GM12878 (cell line): ENCODE measurements around the gene ARHGAP30. TPM values are rescaled to one million over a fixed set of nuclear protein-coding genes. Genes with fewer than 3 reads are reported as not detected.

Source experiments
- ASH2L ChIP-seq: fragments of 300-600, 200-600 bp; sonication (generic); IDR thresholded peaks from 2 replicates; pipeline ENCODE4 v1.6.1; 2017; ENCODE audit warnings: low read depth, mild to moderate bottlenecking, borderline replicate concordance
- ATF2 ChIP-seq: IDR thresholded peaks from 2 replicates; pipeline ENCODE4 v1.6.1; 2012; ENCODE audit warnings: low read length, inconsistent platforms
- CBX3 ChIP-seq: fragments of 200-600 bp; sonication (generic); IDR thresholded peaks from 2 replicates; pipeline ENCODE4 v1.6.1; 2016; ENCODE audit warnings: low read depth, borderline replicate concordance
- CHD4 ChIP-seq: fragments of 200-600 bp; sonication (generic); IDR thresholded peaks from 2 replicates; pipeline ENCODE4 v1.6.1; 2016; ENCODE audit warnings: mild to moderate bottlenecking
- E2F8 ChIP-seq: fragments of 450-650 bp; IDR thresholded peaks from 2 replicates; pipeline ENCODE4 v1.6.1; 2018; ENCODE audit warnings: mild to moderate bottlenecking, low read depth, moderate library complexity; ENCODE audit not compliant: partially characterized antibody
- FOXK2 ChIP-seq: fragments of 450-650 bp; IDR thresholded peaks from 2 replicates; pipeline ENCODE4 v1.6.1; 2017; ENCODE audit warnings: mild to moderate bottlenecking, moderate library complexity
- HCFC1 ChIP-seq: fragments of 150-350 bp; IDR thresholded peaks from 2 replicates; pipeline ENCODE4 v1.6.1; 2014; ENCODE audit warnings: low read length
- NFYA ChIP-seq: IDR thresholded peaks from 2 replicates; pipeline ENCODE4 v1.6.1; 2011; ENCODE audit warnings: low read depth, mild to moderate bottlenecking, low read length, improper control_type of control experiment, borderline replicate concordance
- PKNOX1 ChIP-seq: fragments of 450-650 bp; IDR thresholded peaks from 2 replicates; pipeline ENCODE4 v1.6.1; 2016; ENCODE audit warnings: mild to moderate bottlenecking
- RAD21 ChIP-seq: IDR thresholded peaks from 2 replicates; pipeline ENCODE4 v1.6.1; 2011; ENCODE audit warnings: mild to moderate bottlenecking, low read depth, low read length, moderate library complexity; ENCODE audit not compliant: insufficient read depth
- RAD51 ChIP-seq: fragments of 450-650 bp; IDR thresholded peaks from 2 replicates; pipeline ENCODE4 v1.6.1; 2016; ENCODE audit warnings: moderate library complexity, mild to moderate bottlenecking, inconsistent platforms
- RELB ChIP-seq: fragments of 450-650 bp; IDR thresholded peaks from 2 replicates; pipeline ENCODE4 v1.6.1; 2017; ENCODE audit warnings: low read depth, mild to moderate bottlenecking, moderate library complexity
- TARDBP ChIP-seq: IDR thresholded peaks from 2 replicates; pipeline ENCODE4 v1.6.1; 2016; ENCODE audit warnings: borderline replicate concordance
- WRNIP1 ChIP-seq: IDR thresholded peaks from 2 replicates; pipeline ENCODE4 v1.6.1; 2011; ENCODE audit warnings: low read depth, low read length, improper control_type of control experiment, borderline replicate concordance
- ZBTB40 ChIP-seq: fragments of 450-650 bp; IDR thresholded peaks from 2 replicates; pipeline ENCODE4 v1.6.1; 2016; ENCODE audit warnings: mild to moderate bottlenecking, moderate library complexity, borderline replicate concordance
- ZNF217 ChIP-seq: fragments of 450-650 bp; IDR thresholded peaks from 2 replicates; pipeline ENCODE4 v1.6.1; 2017; ENCODE audit warnings: antibody characterized with exemption, mild to moderate bottlenecking
- ZNF384 ChIP-seq: IDR thresholded peaks from 2 replicates; pipeline ENCODE4 v1.6.1; 2012; ENCODE audit warnings: low read depth, mild to moderate bottlenecking, low read length, improper control_type of control experiment, borderline replicate concordance
- ZZZ3 ChIP-seq: IDR thresholded peaks from 2 replicates; pipeline ENCODE4 v1.6.1; 2011; ENCODE audit warnings: low read depth; ENCODE audit not compliant: control insufficient read depth, insufficient read length
- polyA plus RNA-seq, 11 experiments: library from polyadenylated mRNA; depleted of rRNA in 4 of 11; unstranded in 6 of 11; stranded (reverse) in 5 of 11; fragments of >200 nt; fragmentation: Nextera tagmentation in 4 of 11; fragmentation: Illumina TruSeq in 1 of 11; extraction: Ambion mirVana in 4 of 11; extraction: Trizol in 1 of 11; gene quantifications; 1 replicate in 1 of 11; 2 replicates in 10 of 11; pipeline versions ENCODE4 v1.2.1 to v1.2.3, GENCODE V29; 2011 to 2016; ENCODE audit warnings: inconsistent platforms in 2 of 11, missing spikeins in 2 of 11, low read depth in 1 of 11
- total RNA-seq, 4 experiments: library from RNA; depleted of rRNA in 3 of 4; stranded (reverse); fragments of >200 nt in 3 of 4; fragmentation: Illumina TruSeq in 1 of 4; extraction: Trizol in 1 of 4; gene quantifications; 2 replicates each; pipeline versions ENCODE4 v1.2.1 to v1.2.3, GENCODE V29; 2013 to 2021

The ARHGAP30 gene
- total and polyA plus RNA-seq, 10 of the 15 experiments (the other 5 are each of a cell fraction or from before 2014, with no cell fraction given), result 12.9 to 143 (median 76.3) TPM

GRCh38 chr1:161045736-161046604, 23.7 kb downstream of the ARHGAP30 start, which contains the start of gene USF1 (continued):
- peak; percentile 56; the same call in 1 of the 2 replicates for TF ChIP-seq RAD51
- TF ChIP-seq ZNF384, result no peak
- no peak for TF ChIP-seq FOXK2
- TF ChIP-seq E2F8, result peak; percentile 84
- TF ChIP-seq RELB, result peak; percentile 87
- TF ChIP-seq ATF2, result no peak; the same call in none of the 2 replicates
- TF ChIP-seq HCFC1, result peak; percentile 78
- no peak for TF ChIP-seq RAD21
- no peak for TF ChIP-seq CBX3
- no peak; the same call in none of the 2 replicates for TF ChIP-seq PKNOX1
- TF ChIP-seq NFYA, result no peak
- TF ChIP-seq ZZZ3, result no peak
- peak; percentile 30; the same call in 1 of the 2 replicates for TF ChIP-seq WRNIP1
- TF ChIP-seq ZNF217, result no peak; the same call in 1 of the 2 replicates
- peak; percentile 96 for TF ChIP-seq ZBTB40
- no peak for TF ChIP-seq TARDBP
- TF ChIP-seq ASH2L, result no peak
- no peak for TF ChIP-seq CHD4
